Measurements from ENCODE around the gene CACNA1C. TPM values are rescaled to one million over a fixed set of nuclear protein-coding genes. Genes with fewer than 3 reads are reported as not detected.

The CACNA1C gene
- total RNA-seq, 1 experiment from 2014 or later, result 1.1 TPM

DNA sequence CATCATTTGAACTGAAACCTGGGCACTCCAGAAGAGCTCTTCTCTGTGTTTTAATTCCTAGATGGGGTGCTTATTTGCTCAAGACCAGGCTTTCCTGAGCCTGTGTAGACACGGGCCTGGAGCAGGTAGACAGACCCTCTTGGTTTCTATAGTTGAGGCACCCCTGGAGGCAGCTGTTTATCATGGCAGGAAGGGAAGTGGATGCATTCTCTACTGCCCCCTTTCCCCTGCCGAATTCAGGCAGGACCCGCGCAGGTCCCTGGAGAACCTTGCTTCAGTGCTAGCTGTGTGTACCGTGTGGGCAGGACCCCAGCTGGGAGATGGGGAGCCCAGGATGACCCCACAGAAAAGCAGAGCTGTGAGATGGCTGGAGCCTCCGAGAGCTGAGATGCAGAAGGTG is 6.0 kb downstream of the CACNA1C start:
- no peak overlapping the region for H4K91ac ChIP-seq (ENCODE audit: insufficient read length, low read depth, low read length)
- no peak overlapping the region for H2AK5ac ChIP-seq (ENCODE audit: insufficient read length, low read length)
- H3K18ac ChIP-seq (ENCODE audit: insufficient read length, low read depth, low read length), result no peak overlapping the region
- no peak overlapping the region for H4K5ac ChIP-seq (ENCODE audit: insufficient read length, low read depth, low read length)
- no peaks in the 10 kb centered on the region; the same call in 1 of the 2 replicates for H3K4me1 ChIP-seq (ENCODE audit: insufficient read depth, low read length)
- no peak overlapping the region for H2BK120ac ChIP-seq (ENCODE audit: low read depth, low read length, poor library complexity, severe bottlenecking)
- H3K79me2 ChIP-seq (ENCODE audit: insufficient read depth, low read length), result no peaks in the 10 kb centered on the region
- H3K9me3 ChIP-seq (ENCODE audit: control insufficient read depth, low read depth, low read length), result no peaks in the 10 kb centered on the region
- no peak overlapping the region for H3K23ac ChIP-seq (ENCODE audit: insufficient read length, low read depth, low read length)
- Mint-ChIP-seq H3K27ac (no peak overlapping the region), H3K36me3 (ENCODE audit: insufficient read depth in 1 of 3, low read depth in 3 of 3) (no peaks in the 10 kb centered on the region; a peak in 1 of 7 replicates), H3K27me3 (ENCODE audit: low read depth) (peaks cover 33% of the 10 kb centered on the region), H3K4me1 (peaks cover 19 to 25% of the 10 kb centered on the region in 2 experiments), H3K4me3 (no peak overlapping the region), H3K9me3 (no peaks in the 10 kb centered on the region; a peak in 1 of 5 replicates)
- no peak overlapping the region for H2BK15ac ChIP-seq (ENCODE audit: low read depth, low read length)
- H3K23me2 ChIP-seq (ENCODE audit: insufficient read length, low read depth, low read length, poor library complexity, severe bottlenecking), result peaks cover 6% of the 10 kb centered on the region
- H3K56ac ChIP-seq (ENCODE audit: insufficient read length, low read depth, low read length), result no peak overlapping the region
- H3K14ac ChIP-seq (ENCODE audit: insufficient read depth, low read length), result no peak overlapping the region; the same call in 1 of the 2 replicates
- H2AFZ ChIP-seq (ENCODE audit: low read length), result no peak overlapping the region
- H4K20me1 ChIP-seq (ENCODE audit: control insufficient read depth, insufficient read depth, insufficient read length), result no peaks in the 10 kb centered on the region
- no peak overlapping the region for H4K8ac ChIP-seq (replicated peaks; ENCODE audit: insufficient read length, low read depth, low read length)
- H3K4ac ChIP-seq (ENCODE audit: low read depth, low read length), result no peak overlapping the region
- WGBS (ENCODE audit: extremely low coverage, insufficient read length, low lambda C conversion rate), result no CpG with 5 or more reads among the region's 6 CpGs
- no peak overlapping the region for H2BK5ac ChIP-seq (ENCODE audit: insufficient read length, low read length)
- H3K9ac ChIP-seq (ENCODE audit: extremely low read depth, insufficient read length, low read length), result no peak overlapping the region
- DNase-seq, result no peak
- H3K79me1 ChIP-seq (ENCODE audit: insufficient read depth, low read depth, low read length, poor library complexity, severe bottlenecking), result no peaks in the 10 kb centered on the region
- peaks cover 16% of the 10 kb centered on the region for H3K27me3 ChIP-seq (ENCODE audit: insufficient read depth, low read length)
- H2BK20ac ChIP-seq (ENCODE audit: low read depth, low read length, poor library complexity, severe bottlenecking), result no peak overlapping the region
- H3T11ph ChIP-seq (ENCODE audit: low read length), result no peak overlapping the region
- TF ChIP-seq, protein P1, sequence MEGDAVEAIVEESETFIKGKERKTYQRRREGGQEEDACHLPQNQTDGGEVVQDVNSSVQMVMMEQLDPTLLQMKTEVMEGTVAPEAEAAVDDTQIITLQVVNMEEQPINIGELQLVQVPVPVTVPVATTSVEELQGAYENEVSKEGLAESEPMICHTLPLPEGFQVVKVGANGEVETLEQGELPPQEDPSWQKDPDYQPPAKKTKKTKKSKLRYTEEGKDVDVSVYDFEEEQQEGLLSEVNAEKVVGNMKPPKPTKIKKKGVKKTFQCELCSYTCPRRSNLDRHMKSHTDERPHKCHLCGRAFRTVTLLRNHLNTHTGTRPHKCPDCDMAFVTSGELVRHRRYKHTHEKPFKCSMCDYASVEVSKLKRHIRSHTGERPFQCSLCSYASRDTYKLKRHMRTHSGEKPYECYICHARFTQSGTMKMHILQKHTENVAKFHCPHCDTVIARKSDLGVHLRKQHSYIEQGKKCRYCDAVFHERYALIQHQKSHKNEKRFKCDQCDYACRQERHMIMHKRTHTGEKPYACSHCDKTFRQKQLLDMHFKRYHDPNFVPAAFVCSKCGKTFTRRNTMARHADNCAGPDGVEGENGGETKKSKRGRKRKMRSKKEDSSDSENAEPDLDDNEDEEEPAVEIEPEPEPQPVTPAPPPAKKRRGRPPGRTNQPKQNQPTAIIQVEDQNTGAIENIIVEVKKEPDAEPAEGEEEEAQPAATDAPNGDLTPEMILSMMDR (conservative IDR thresholded peaks at IDR 0.05), result peak; percentile 42; the same call in 2 of the 3 replicates
- no peak overlapping the region for H3K4me2 ChIP-seq (ENCODE audit: insufficient read depth, insufficient read length, low read length)
- no peak overlapping the region for H2BK12ac ChIP-seq (ENCODE audit: insufficient read length, low read depth, low read length)
- no peak overlapping the region for H3K27ac ChIP-seq (ENCODE audit: insufficient read length, low read depth, low read length)

All from H9 (cell line).